Activated CD8-positive, alpha-beta T cell treated with anti-CD3 and anti-CD28 coated beads for 36 hours (primary cell): ENCODE results near the gene ALDH1B1. TPM values are rescaled to one million over a fixed set of nuclear protein-coding genes. Genes with fewer than 3 reads are reported as not detected.

Source experiments
- ATAC-seq: fragments of 200-7000 bp; cut with Tn5 transposase; one replicate; pipeline ENCODE4 v1.10.0; 2021; ENCODE audit warnings: mild to moderate bottlenecking, moderate library complexity
- CTCF ChIA-PET: fragments of 350-600 bp; sonication (Branson Sonifier 250); formaldehyde crosslinking; loops from one replicate; lab custom pipeline; 2021; ENCODE audit warnings: antibody characterized with exemption; lab: Charles Lee
- POLR2A ChIA-PET: fragments of 350-600 bp; sonication (Branson Sonifier 250); formaldehyde crosslinking; loops from one replicate; lab custom pipeline; 2021; ENCODE audit warnings: antibody characterized with exemption; lab: Charles Lee
- DNase-seq: peaks from one replicate; pipeline ENCODE4 v3.0.0-alpha.2; 2020
- H3K27ac Mint-ChIP-seq: one replicate; pipeline ENCODE4 v1.8.0; 2021; ENCODE audit warnings: mild to moderate bottlenecking, mixed read lengths
- H3K27me3 Mint-ChIP-seq: one replicate; pipeline ENCODE4 v1.8.0; 2021; ENCODE audit warnings: mixed read lengths
- H3K36me3 Mint-ChIP-seq: one replicate; pipeline ENCODE4 v1.8.0; 2021; ENCODE audit warnings: low read depth, mixed read lengths
- H3K4me1 Mint-ChIP-seq: one replicate; pipeline ENCODE4 v1.8.0; 2021; ENCODE audit warnings: low read depth, mixed read lengths
- H3K4me3 Mint-ChIP-seq: one replicate; pipeline ENCODE4 v1.8.0; 2021; ENCODE audit warnings: mild to moderate bottlenecking, moderate library complexity, mixed read lengths
- H3K9me3 Mint-ChIP-seq: one replicate; pipeline ENCODE4 v1.8.0; 2021; ENCODE audit warnings: mixed read lengths
- intact Hi-C: fragments of 100-400 bp; cut with micrococcal nuclease; formaldehyde crosslinking; loops from one replicate; pipeline ENCODE4 v1.10.0; 2022
- total RNA-seq, 2 experiments: library from RNA; stranded (reverse); gene quantifications; one replicate each; pipeline ENCODE4 v1.2.3, GENCODE V29; 2021
- TF ChIP-seq, protein P1 (sequence below): fragments of 200-600 bp; IDR thresholded peaks from one replicate; pipeline ENCODE4 v1.8.0; 2022; ENCODE audit warnings: antibody characterized with exemption, mild to moderate bottlenecking

The ALDH1B1 gene
- total RNA-seq, 2 experiments from 2014 or later: 23.9 to 26.5 TPM

GRCh38 chr9:38385896-38386295 lies 6.6 kb upstream of the ALDH1B1 start:
- Mint-ChIP-seq H3K27ac (no peak overlapping the region), H3K27me3 (peaks cover 1% of the 10 kb centered on the region), H3K9me3 (peaks cover 7% of the 10 kb centered on the region), H3K4me3 (no peak overlapping the region), H3K4me1 (no peaks in the 10 kb centered on the region), H3K36me3 (no peaks in the 10 kb centered on the region)
- no peak for ATAC-seq
- intact Hi-C loops: no loop called here
- DNase-seq: no peak
- TF ChIP-seq, protein P1, sequence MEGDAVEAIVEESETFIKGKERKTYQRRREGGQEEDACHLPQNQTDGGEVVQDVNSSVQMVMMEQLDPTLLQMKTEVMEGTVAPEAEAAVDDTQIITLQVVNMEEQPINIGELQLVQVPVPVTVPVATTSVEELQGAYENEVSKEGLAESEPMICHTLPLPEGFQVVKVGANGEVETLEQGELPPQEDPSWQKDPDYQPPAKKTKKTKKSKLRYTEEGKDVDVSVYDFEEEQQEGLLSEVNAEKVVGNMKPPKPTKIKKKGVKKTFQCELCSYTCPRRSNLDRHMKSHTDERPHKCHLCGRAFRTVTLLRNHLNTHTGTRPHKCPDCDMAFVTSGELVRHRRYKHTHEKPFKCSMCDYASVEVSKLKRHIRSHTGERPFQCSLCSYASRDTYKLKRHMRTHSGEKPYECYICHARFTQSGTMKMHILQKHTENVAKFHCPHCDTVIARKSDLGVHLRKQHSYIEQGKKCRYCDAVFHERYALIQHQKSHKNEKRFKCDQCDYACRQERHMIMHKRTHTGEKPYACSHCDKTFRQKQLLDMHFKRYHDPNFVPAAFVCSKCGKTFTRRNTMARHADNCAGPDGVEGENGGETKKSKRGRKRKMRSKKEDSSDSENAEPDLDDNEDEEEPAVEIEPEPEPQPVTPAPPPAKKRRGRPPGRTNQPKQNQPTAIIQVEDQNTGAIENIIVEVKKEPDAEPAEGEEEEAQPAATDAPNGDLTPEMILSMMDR: no peak
- ChIA-PET CTCF (interaction anchor here (1.0 kb wide), 1 partner anchor 23 kb away, joined by 3 read pairs; no protein-coding TSS in a partner anchor), POLR2A (no interaction called here)

GRCh38 chr9:38386319-38386895 lies 6.1 kb upstream of the ALDH1B1 start:
- intact Hi-C loops: no loop called here
- no peak for DNase-seq
- Mint-ChIP-seq H3K27me3 (peaks cover 1% of the 10 kb centered on the region), H3K4me1 (no peaks in the 10 kb centered on the region), H3K9me3 (peaks cover 7% of the 10 kb centered on the region), H3K27ac (no peak overlapping the region), H3K4me3 (no peak overlapping the region), H3K36me3 (no peaks in the 10 kb centered on the region)
- TF ChIP-seq, protein P1: no peak
- ChIA-PET CTCF (interaction anchor here (1.6 kb wide), 1 partner anchor 473 kb away, joined by 4 read pairs; no protein-coding TSS in a partner anchor), POLR2A (no interaction called here)
- no peak for ATAC-seq

- ChIA-PET CTCF (interaction anchor here (1.6 kb wide), 1 partner anchor 473 kb away, joined by 4 read pairs; no protein-coding TSS in a partner anchor), POLR2A (no interaction called here)
- H3K27me3 Mint-ChIP-seq: peaks cover 1% of the 10 kb centered on the region
- no peak for DNase-seq
- no peak overlapping the region for H3K4me3 Mint-ChIP-seq
- intact Hi-C loops: no loop called here
- TF ChIP-seq, protein P1: no peak
- peaks cover 7% of the 10 kb centered on the region for H3K9me3 Mint-ChIP-seq
- peaks cover under 1% of the 10 kb centered on the region for H3K4me1 Mint-ChIP-seq
- H3K36me3 Mint-ChIP-seq: no peaks in the 10 kb centered on the region
- ATAC-seq: no peak
- H3K27ac Mint-ChIP-seq: no peak overlapping the region
Observed at GRCh38 chr9:38387066-38387465, 5.4 kb upstream of the ALDH1B1 start.

DNA sequence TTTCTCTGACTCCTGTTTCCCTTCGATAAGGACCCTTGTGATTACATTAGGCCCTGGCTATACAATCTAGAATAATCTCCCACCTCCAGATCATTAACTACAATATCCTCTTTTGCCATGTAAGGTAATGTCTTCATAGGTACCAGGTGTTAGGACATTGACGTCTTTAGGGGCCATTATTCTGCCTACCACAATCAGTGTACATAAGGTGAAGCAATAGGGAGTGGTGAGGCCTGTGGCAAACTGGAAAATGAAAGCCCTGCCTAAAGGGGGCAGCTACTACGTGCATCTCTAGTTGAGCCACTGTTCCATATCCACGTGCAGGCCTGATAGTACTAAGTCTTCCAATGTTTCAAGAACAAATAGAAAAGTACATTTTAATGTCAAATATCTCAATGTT lies 4.8 kb upstream of the ALDH1B1 start:
- ATAC-seq: no peak
- TF ChIP-seq, protein P1: no peak

More for the DNA sequence above, 4.8 kb upstream of the ALDH1B1 start:
- Mint-ChIP-seq H3K4me1 (peaks cover 4% of the 10 kb centered on the region), H3K27ac (no peak overlapping the region), H3K4me3 (no peak overlapping the region), H3K9me3 (peaks cover 7% of the 10 kb centered on the region), H3K36me3 (no peaks in the 10 kb centered on the region), H3K27me3 (peaks cover 1% of the 10 kb centered on the region)
- ChIA-PET POLR2A (no interaction called here), CTCF (interaction anchor here (1.2 to 1.6 kb wide), 2 partner anchors 300 to 474 kb away, joined by 4 read pairs; no protein-coding TSS in a partner anchor)
- no peak for DNase-seq
- intact Hi-C loops: no loop called here
